ENCODE measurements around the gene TBX2. TPM values are rescaled to one million over a fixed set of nuclear protein-coding genes. Genes with fewer than 3 reads are reported as not detected.
"Not testable (repeated sequence)": the region's sequence is repeated elsewhere in the genome, so short reads cannot be mapped to it uniquely, and the experiment has no call there.

The TBX2 gene
- total RNA-seq, 1 experiment from 2014 or later: not detected

GRCh38 chr17:61440697-61441096, 41.1 kb downstream of the TBX2 start:
- H2BK120ac ChIP-seq (ENCODE audit: low read depth, low read length, poor library complexity, severe bottlenecking): no peak overlapping the region
- no peak overlapping the region for H3K4me2 ChIP-seq (ENCODE audit: insufficient read depth, insufficient read length, low read length)
- no peak overlapping the region for H4K8ac ChIP-seq (replicated peaks; ENCODE audit: insufficient read length, low read depth, low read length)
- H3K23me2 ChIP-seq (ENCODE audit: insufficient read length, low read depth, low read length, poor library complexity, severe bottlenecking): no peaks in the 10 kb centered on the region
- Mint-ChIP-seq H3K36me3 (ENCODE audit: insufficient read depth in 1 of 3, low read depth in 3 of 3) (no peaks in the 10 kb centered on the region; a peak in 1 of 7 replicates), H3K4me1 (peaks cover 19 to 27% of the 10 kb centered on the region in 2 experiments), H3K4me3 (no peak overlapping the region), H3K27me3 (ENCODE audit: low read depth) (peaks cover 58% of the 10 kb centered on the region), H3K27ac (no peak overlapping the region), H3K9me3 (peaks cover 5 to 9% of the 10 kb centered on the region in 2 experiments; a peak in 4 of 5 replicates)
- no peak overlapping the region for H3K4ac ChIP-seq (ENCODE audit: low read depth, low read length)
- H4K20me1 ChIP-seq (ENCODE audit: control insufficient read depth, insufficient read depth, insufficient read length): no peaks in the 10 kb centered on the region
- H3K14ac ChIP-seq (ENCODE audit: insufficient read depth, low read length): no peak overlapping the region
- no peak overlapping the region for H3K27ac ChIP-seq (ENCODE audit: insufficient read length, low read depth, low read length)
- no peaks in the 10 kb centered on the region for H3K4me1 ChIP-seq (ENCODE audit: insufficient read depth, low read length)
- no peak overlapping the region for H2BK15ac ChIP-seq (ENCODE audit: low read depth, low read length)
- no peak overlapping the region for H3K23ac ChIP-seq (ENCODE audit: insufficient read length, low read depth, low read length)
- H3K9ac ChIP-seq (ENCODE audit: extremely low read depth, insufficient read length, low read length): no peak overlapping the region
- DNase-seq: no peak
- no peak overlapping the region for H2BK12ac ChIP-seq (ENCODE audit: insufficient read length, low read depth, low read length)
- no peak overlapping the region for H2AFZ ChIP-seq (ENCODE audit: low read length)
- no peak overlapping the region for H2AK5ac ChIP-seq (ENCODE audit: insufficient read length, low read length)
- no peaks in the 10 kb centered on the region for H3K79me1 ChIP-seq (ENCODE audit: insufficient read depth, low read depth, low read length, poor library complexity, severe bottlenecking)
- no peak overlapping the region for H4K91ac ChIP-seq (ENCODE audit: insufficient read length, low read depth, low read length)
- H3K18ac ChIP-seq (ENCODE audit: insufficient read length, low read depth, low read length): no peak overlapping the region
- H3K27me3 ChIP-seq (ENCODE audit: insufficient read depth, low read length): no peaks in the 10 kb centered on the region; the same call in 1 of the 2 replicates
- no peaks in the 10 kb centered on the region for H3K79me2 ChIP-seq (ENCODE audit: insufficient read depth, low read length)
- no peaks in the 10 kb centered on the region for H3K9me3 ChIP-seq (ENCODE audit: control insufficient read depth, low read depth, low read length)
- H3T11ph ChIP-seq (ENCODE audit: low read length): no peak overlapping the region
- no peak overlapping the region for H4K5ac ChIP-seq (ENCODE audit: insufficient read length, low read depth, low read length)
- H3K56ac ChIP-seq (ENCODE audit: insufficient read length, low read depth, low read length): no peak overlapping the region
- H2BK5ac ChIP-seq (ENCODE audit: insufficient read length, low read length): no peak overlapping the region
- no peak overlapping the region for H2BK20ac ChIP-seq (ENCODE audit: low read depth, low read length, poor library complexity, severe bottlenecking)
- TF ChIP-seq CTCF (conservative IDR thresholded peaks at IDR 0.05): no peak

DNA sequence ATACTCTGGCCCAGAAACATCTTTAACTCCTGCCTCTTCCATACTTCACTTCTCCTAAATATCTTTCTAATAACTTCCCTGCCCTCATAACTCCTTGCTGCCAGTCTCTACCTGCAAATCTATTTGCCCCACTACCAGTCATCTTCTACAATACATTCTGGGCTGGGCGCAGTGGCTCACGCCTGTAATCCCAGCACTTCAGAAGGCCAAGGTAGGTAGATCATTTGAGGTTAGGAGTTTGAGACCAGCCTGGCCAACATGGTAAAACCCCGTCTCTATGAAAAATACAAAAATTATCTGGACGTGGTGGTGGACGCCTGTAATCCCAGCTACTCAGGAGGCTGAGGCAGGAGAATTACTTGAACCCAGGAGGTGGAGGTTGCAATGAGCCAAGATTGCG, 41.9 kb downstream of the TBX2 start:
- not testable (repeated sequence) for H3K9me3 Mint-ChIP-seq; H4K5ac ChIP-seq (ENCODE audit: insufficient read length, low read depth, low read length); H2AFZ ChIP-seq (ENCODE audit: low read length); H3K27ac Mint-ChIP-seq; H4K20me1 ChIP-seq (ENCODE audit: control insufficient read depth, insufficient read depth, insufficient read length); H3K4me2 ChIP-seq (ENCODE audit: insufficient read depth, insufficient read length, low read length); H2BK12ac ChIP-seq (ENCODE audit: insufficient read length, low read depth, low read length); H4K91ac ChIP-seq (ENCODE audit: insufficient read length, low read depth, low read length); H2BK120ac ChIP-seq (ENCODE audit: low read depth, low read length, poor library complexity, severe bottlenecking); H2BK20ac ChIP-seq (ENCODE audit: low read depth, low read length, poor library complexity, severe bottlenecking); H2BK5ac ChIP-seq (ENCODE audit: insufficient read length, low read length); H3K79me2 ChIP-seq (ENCODE audit: insufficient read depth, low read length); H4K8ac ChIP-seq (replicated peaks; ENCODE audit: insufficient read length, low read depth, low read length); H3K14ac ChIP-seq (ENCODE audit: insufficient read depth, low read length); H3K4ac ChIP-seq (ENCODE audit: low read depth, low read length); H3T11ph ChIP-seq (ENCODE audit: low read length); H3K9ac ChIP-seq (ENCODE audit: extremely low read depth, insufficient read length, low read length); H3K4me1 ChIP-seq (ENCODE audit: insufficient read depth, low read length); DNase-seq; H3K4me3 Mint-ChIP-seq; H3K27me3 ChIP-seq (ENCODE audit: insufficient read depth, low read length); H3K23me2 ChIP-seq (ENCODE audit: insufficient read length, low read depth, low read length, poor library complexity, severe bottlenecking); H3K23ac ChIP-seq (ENCODE audit: insufficient read length, low read depth, low read length); H3K56ac ChIP-seq (ENCODE audit: insufficient read length, low read depth, low read length); H2AK5ac ChIP-seq (ENCODE audit: insufficient read length, low read length); H3K18ac ChIP-seq (ENCODE audit: insufficient read length, low read depth, low read length); H2BK15ac ChIP-seq (ENCODE audit: low read depth, low read length); H3K36me3 Mint-ChIP-seq (ENCODE audit: insufficient read depth in 1 of 3, low read depth in 3 of 3); H3K27ac ChIP-seq (ENCODE audit: insufficient read length, low read depth, low read length); H3K9me3 ChIP-seq (ENCODE audit: control insufficient read depth, low read depth, low read length); H3K79me1 ChIP-seq (ENCODE audit: insufficient read depth, low read depth, low read length, poor library complexity, severe bottlenecking)
- peaks cover 26 to 31% of the 10 kb centered on the region in 2 experiments for H3K4me1 Mint-ChIP-seq
- H3K27me3 Mint-ChIP-seq (ENCODE audit: low read depth): peaks cover 61% of the 10 kb centered on the region
- no CpG with 5 or more reads among the region's 6 CpGs for WGBS (ENCODE audit: extremely low coverage, insufficient read length, low lambda C conversion rate)

Data from H9 (cell line).